Measurements from ENCODE around the gene ARL14EPL.
A peak's percentile ranks its signal among the peaks of the same experiment; 100 is the strongest.

Gene ARL14EPL

DNA sequence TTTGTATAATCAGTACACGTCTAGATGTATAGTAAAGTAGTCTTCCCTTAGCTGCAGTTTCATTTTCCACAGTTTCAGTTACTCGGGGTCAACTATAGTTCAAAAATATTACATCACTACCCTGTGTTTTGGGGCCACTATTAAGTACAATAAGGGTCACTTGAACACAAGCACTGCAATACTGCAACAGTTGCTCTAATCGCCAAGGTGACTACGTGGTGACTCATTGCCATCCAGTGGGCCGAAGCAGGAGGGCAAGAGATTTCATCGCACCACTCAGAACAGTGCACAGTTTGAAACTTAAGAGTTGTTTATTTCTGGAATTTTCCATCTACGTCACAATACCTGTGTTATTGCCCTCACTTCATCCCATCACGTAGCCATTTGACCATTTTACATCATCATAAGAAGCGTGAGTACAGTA lies at the start of gene ARL14EPL:
TSS of gene ARL14EPL (plus strand) at position 379 of the 424 bp plus-strand sequence. CDS start 18,994 bp downstream, outside the sequence.
- H3K4me3 ChIP-seq (ENCODE audit: low read depth, low read length): no peak within 1 kb of the TSS
- TF ChIP-seq, protein P1, sequence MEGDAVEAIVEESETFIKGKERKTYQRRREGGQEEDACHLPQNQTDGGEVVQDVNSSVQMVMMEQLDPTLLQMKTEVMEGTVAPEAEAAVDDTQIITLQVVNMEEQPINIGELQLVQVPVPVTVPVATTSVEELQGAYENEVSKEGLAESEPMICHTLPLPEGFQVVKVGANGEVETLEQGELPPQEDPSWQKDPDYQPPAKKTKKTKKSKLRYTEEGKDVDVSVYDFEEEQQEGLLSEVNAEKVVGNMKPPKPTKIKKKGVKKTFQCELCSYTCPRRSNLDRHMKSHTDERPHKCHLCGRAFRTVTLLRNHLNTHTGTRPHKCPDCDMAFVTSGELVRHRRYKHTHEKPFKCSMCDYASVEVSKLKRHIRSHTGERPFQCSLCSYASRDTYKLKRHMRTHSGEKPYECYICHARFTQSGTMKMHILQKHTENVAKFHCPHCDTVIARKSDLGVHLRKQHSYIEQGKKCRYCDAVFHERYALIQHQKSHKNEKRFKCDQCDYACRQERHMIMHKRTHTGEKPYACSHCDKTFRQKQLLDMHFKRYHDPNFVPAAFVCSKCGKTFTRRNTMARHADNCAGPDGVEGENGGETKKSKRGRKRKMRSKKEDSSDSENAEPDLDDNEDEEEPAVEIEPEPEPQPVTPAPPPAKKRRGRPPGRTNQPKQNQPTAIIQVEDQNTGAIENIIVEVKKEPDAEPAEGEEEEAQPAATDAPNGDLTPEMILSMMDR (IDR thresholded peaks at IDR 0.05; ENCODE audit: low read depth, low read length): peak; percentile 47; the same call in 1 of the 2 replicates

DNA sequence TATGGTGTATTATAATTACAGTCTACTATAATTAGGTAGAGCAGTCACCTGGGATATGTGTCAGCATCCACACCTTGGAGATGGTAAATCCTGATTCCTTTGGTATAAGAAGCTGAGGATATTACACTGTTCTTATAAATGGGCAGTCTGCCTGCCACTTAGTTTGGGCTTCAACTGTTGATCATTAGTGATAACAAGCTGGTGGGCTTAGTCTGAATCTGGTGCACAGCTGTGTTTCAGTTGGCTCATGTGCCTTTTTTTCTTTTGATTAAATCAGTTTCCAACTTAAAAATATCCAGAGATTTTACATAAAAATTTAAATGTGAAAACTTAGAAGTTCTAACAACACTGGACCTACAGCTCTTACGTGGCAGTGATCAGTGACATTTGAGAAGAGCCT lies 48.8 kb upstream of the ARL14EPL start:
- TF ChIP-seq, protein P1 (IDR thresholded peaks at IDR 0.05; ENCODE audit: low read depth, low read length): no peak
- H3K4me3 ChIP-seq (ENCODE audit: low read depth, low read length): no peak overlapping the region

DNA sequence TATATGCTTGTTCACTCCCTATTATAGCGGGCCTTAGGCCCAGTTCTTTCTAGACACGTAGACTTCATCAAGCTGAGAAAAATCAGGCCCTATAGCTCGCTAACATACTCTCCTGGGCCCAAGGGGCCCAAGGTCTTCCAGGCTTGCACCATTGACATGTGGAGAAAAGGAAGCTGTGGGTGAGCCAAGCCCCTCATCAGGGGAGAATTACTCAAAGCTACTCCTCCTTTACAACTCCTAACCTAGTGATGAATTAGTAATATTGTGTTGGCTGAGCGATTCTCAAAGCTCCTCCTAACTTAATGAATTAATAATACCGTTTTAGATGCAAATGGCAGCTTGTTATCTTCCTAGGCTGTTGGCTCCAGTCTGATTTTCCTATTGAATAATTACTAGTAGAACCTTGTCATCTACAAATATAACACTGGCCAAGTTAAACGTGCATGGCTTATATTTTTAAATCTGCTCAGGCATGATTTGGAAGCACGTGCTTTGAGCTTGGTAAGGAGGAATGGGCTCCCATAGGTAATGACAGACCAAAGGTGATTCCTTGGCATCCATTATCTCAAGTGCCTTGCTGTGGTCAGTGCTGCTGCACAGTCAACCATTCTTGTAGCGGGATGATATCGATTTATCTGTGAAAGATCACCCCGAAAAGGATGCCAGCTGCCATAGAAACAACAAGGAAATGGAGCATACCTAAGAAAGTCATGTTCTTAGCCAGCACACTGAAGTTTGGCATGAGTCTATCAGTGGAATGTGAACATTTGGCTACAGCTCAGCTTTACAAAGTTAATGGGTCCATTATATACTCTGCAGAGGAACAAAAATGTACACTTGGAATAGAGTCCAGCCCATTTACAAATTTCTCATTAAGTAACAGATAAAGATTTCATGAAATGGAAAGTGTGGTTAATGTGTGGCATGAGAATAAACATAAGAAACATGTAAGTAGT lies 46.2 kb upstream of the ARL14EPL start:
- TF ChIP-seq, protein P1 (IDR thresholded peaks at IDR 0.05; ENCODE audit: low read depth, low read length): no peak

DNA sequence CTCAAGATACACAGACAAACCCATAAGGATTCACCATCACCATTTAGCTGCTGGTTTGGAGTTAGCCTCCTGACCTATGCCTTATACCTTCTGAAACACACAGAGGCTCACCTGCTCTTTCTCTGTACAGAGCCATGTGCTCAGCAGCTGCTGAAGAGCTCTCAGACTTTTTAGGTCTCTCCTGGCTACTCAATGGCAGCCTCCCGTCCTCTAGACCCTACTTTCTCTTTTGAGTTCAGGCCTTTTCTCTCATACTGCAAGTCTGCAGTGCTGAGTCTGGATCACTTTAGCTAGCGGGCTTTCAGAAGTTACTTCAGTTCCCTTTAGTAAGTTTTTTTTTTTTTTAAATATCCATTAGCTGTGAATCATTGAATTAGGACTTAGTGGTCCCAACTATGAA lies 44.3 kb upstream of the ARL14EPL start:
- H3K4me3 ChIP-seq (ENCODE audit: low read depth, low read length): no peak overlapping the region
- TF ChIP-seq, protein P1 (IDR thresholded peaks at IDR 0.05; ENCODE audit: low read depth, low read length): no peak

More for the DNA sequence above, 46.2 kb upstream of the ARL14EPL start:
- no peak overlapping the region for H3K4me3 ChIP-seq (ENCODE audit: low read depth, low read length)

DNA sequence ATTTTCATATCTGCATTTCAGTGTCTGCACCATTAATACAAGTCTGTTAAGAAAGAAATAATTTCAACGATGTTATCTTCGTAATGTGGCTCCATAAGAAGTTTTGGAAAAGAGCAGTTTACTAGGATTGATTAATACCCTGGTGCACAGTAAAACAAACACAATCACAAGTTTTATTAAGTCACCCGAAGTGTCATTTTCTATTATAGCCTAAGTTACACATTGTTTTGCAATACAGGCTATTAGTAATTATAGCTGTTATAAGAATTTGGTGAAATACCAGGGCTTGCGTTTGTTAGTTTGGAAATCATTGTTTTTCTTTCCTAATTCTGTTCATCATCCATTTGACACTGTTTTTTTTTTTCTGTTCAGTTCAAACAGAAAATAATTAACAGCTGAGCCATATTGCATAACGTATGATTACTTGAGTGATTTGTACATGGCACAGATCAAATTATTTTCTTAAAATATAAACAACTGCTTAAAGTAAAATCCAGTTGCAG lies 39.4 kb upstream of the ARL14EPL start:
- TF ChIP-seq, protein P1 (IDR thresholded peaks at IDR 0.05; ENCODE audit: low read depth, low read length): no peak
- H3K4me3 ChIP-seq (ENCODE audit: low read depth, low read length): no peak overlapping the region

DNA sequence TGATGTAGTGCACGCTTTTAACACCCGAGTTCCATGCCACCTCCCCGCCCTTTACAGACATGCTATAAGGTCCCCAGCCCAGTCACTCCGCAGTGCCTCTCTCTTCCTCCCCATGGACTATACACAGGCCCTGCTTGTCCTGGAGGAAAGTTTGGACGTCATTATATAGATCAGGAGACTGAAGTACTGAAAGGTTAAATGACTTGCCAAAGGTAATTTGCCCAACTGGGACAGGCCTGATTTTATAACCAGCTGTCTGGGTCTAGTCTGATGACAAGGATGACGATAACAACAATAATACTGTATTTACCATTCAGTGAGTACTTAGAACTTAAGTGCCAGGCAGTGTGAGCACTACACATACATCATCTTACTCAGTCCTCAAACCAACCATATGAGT lies 36.9 kb upstream of the ARL14EPL start:
- TF ChIP-seq, protein P1 (IDR thresholded peaks at IDR 0.05; ENCODE audit: low read depth, low read length): no peak
- H3K4me3 ChIP-seq (ENCODE audit: low read depth, low read length): no peak overlapping the region

All from WI38 (cell line).